Mammary epithelial cell (primary cell): ENCODE data around the gene YTHDF1.

Experiments
- CTCF ChIP-seq, 2 donors: IDR thresholded peaks in 1 of 2; conservative IDR thresholded peaks in 1 of 2; 2 replicates each; pipeline ENCODE4 v1.5.1; 2011 to 2012; ENCODE audit warnings: inconsistent platforms in 2 of 2, low read length in 2 of 2, mild to moderate bottlenecking in 2 of 2, control low read depth in 1 of 2, low read depth in 1 of 2; ENCODE audit not compliant: insufficient read depth in 1 of 2; ENCODE audit errors: extremely low read depth in 1 of 2
- EZH2 ChIP-seq: IDR thresholded peaks from 2 replicates; pipeline ENCODE4 v1.6.1; 2012; ENCODE audit warnings: low read length, inconsistent platforms, borderline replicate concordance

GRCh38 chr20:63185215-63185796, 30.6 kb downstream of the YTHDF1 start:
- TF ChIP-seq CTCF (conservative IDR thresholded peaks at IDR 0.05 in 1 of 2, IDR thresholded peaks at IDR 0.05 in 1 of 2; ENCODE audit: extremely low read depth in 1 of 2, insufficient read depth in 1 of 2, low read depth in 1 of 2, low read length in 2 of 2) (no peak), EZH2 (no peak)
